Heart left ventricle (tissue), 16 donors: ENCODE data around the gene CPLX1. TPM values are rescaled to one million over a fixed set of nuclear protein-coding genes. Genes with fewer than 3 reads are reported as not detected.

ENCODE experiments used
- ATAC-seq, 4 donors: fragments of 200-7000 bp; cut with Tn5 transposase; one replicate each; pipeline ENCODE4 v1.9.1; 2020 to 2022; ENCODE audit warnings: moderate library complexity in 4 of 4, mild to moderate bottlenecking in 3 of 4, moderate number of reproducible peaks in 1 of 4
- DNase-seq, 5 donors: peaks; one replicate each; pipeline ENCODE4 v3.0.0-alpha.2; 2020
- H3K27ac ChIP-seq, 12 donors: fragments of 200-600 bp; sonication (generic) in 4 of 12; one replicate each; pipeline versions ENCODE4 v1.5.0 to v1.8.0; 2016 to 2022; ENCODE audit warnings: mild to moderate bottlenecking in 2 of 12
- H3K27me3 ChIP-seq, 9 donors: fragments of 200-600 bp; sonication (generic) in 2 of 9; one replicate each; pipeline versions ENCODE4 v1.5.1 to v1.8.0; 2016 to 2022; ENCODE audit warnings: mild to moderate bottlenecking in 3 of 9
- H3K36me3 ChIP-seq, 9 donors: fragments of 200-600 bp; sonication (generic) in 2 of 9; one replicate each; pipeline versions ENCODE4 v1.5.0 to v1.8.0; 2018 to 2022; ENCODE audit warnings: mild to moderate bottlenecking in 2 of 9
- H3K4me1 ChIP-seq, 12 donors: fragments of 200-600 bp; sonication (generic) in 4 of 12; one replicate each; pipeline versions ENCODE4 v1.5.0 to v1.8.0; 2016 to 2022; ENCODE audit warnings: mild to moderate bottlenecking in 3 of 12
- H3K4me3 ChIP-seq, 12 donors: fragments of 200-600 bp; sonication (generic) in 4 of 12; one replicate each; pipeline versions ENCODE4 v1.5.0 to v1.8.0; 2017 to 2022; ENCODE audit warnings: mild to moderate bottlenecking in 9 of 12, moderate library complexity in 4 of 12
- H3K9me3 ChIP-seq, 12 donors: fragments of 200-600 bp; sonication (generic) in 4 of 12; one replicate each; pipeline versions ENCODE4 v1.5.0 to v1.8.0; 2016 to 2022; ENCODE audit warnings: mild to moderate bottlenecking in 1 of 12
- POLR2A ChIP-seq, 2 donors: fragments of 450-650 bp; IDR thresholded peaks; one replicate each; pipeline ENCODE4 v1.6.1; 2017; ENCODE audit warnings: antibody characterized with exemption in 2 of 2, mild to moderate bottlenecking in 2 of 2, moderate library complexity in 2 of 2
- WGBS, 4 donors: extraction: QIAGEN DNeasy Blood & Tissue Kit in 2 of 4; methylation state at CpG; one replicate each; pipeline versions ENCODE4 v1.1.5 to v1.1.7; 2013 to 2018; 5-methylcytosine and 5-hydroxymethylcytosine counted together
- intact Hi-C, 10 donors: fragments of 100-400 bp; cut with DNase I; formaldehyde crosslinking; loops; one replicate each; pipeline versions ENCODE4 v1.11.1 to v1.14.2; 2022
- polyA plus RNA-seq, 2 donors: library from polyadenylated mRNA; stranded (reverse); fragments of 200-250 nt; gene quantifications; one replicate each; pipeline ENCODE4 v1.2.3, GENCODE V29; 2013
- total RNA-seq, 9 donors: library from RNA; depleted of rRNA in 2 of 9; stranded (reverse); fragments of >200 nt in 2 of 9; fragmentation: NEBNext Ultra II Directional in 3 of 9; extraction: Animal tissue kit (Norgen Biotek cat#: 25700) in 3 of 9; gene quantifications; one replicate each; pipeline versions ENCODE4 v1.1.0 to v1.2.4, GENCODE V29; 2016 to 2023
- TF ChIP-seq, protein P1 (sequence below), 12 donors: fragments of 200-600 bp; sonication (generic) in 4 of 12; IDR thresholded peaks; one replicate each; pipeline versions ENCODE4 v1.5.0 to v1.8.0; 2018 to 2022; ENCODE audit warnings: antibody characterized with exemption in 12 of 12, mild to moderate bottlenecking in 5 of 12
- donor health status: ischemic (EF 13 %, LVEDD 7.1; RV severe dilation, severe dysfunction).
- donor health status: healthy with polysubstance abuse.
- donor health status: DM: no; HTN: yes; CAD: no.
- donor health status: DM: no; HTN: no; CAD: no.
- donor health status: ischemic (EF 25% LVEDD 6.9; RV normal size, moderate dysfunction).
- donor health status: ischemic (EF 25% LVEDD 5.7; RV mildly dilated, moderate dysfunction).
- donor health status: healthy.
- donor health status: DM: yes; HTN: yes; CAD: no.
- donor health status: ischemic (EF 35%, LVEDD 5.7; RV mildly dilated, moderate dysfunction).
- donor health status: nonischemic (EF 11% LVEDD 7.7; RV severe dilation, severe dysfunction).
- donor health status: DM: yes; HTN: yes; CAD: no.
- donor health status: PGD.
- donor health status: ischemic (EF 29% LVEDD 5.4; RV normal size, mild dysfunction).
- donor health status: nonischemic (EF 23%, LVEDD 6.1; RV moderate dilation, normal function).

The CPLX1 gene
- total and polyA plus RNA-seq, 11 donors: 0.75 to 7.0 (median 3.3) TPM

GRCh38 chr4:794900-795725, 30.8 kb downstream of the CPLX1 start:
- Histone ChIP-seq H3K4me3 (peak overlapping the region in 11 of 12 donors; percentile 10 to 40 (median 29)), H3K4me1 (peaks cover 0 to 22% (median 12%) of the 10 kb centered on the region in 12 donors), H3K27ac (no peak overlapping the region), H3K36me3 (no peaks in the 10 kb centered on the region), H3K9me3 (no peaks in the 10 kb centered on the region), H3K27me3 (peaks cover 35 to 68% (median 54%) of the 10 kb centered on the region in 9 donors)
- intact Hi-C loops: no loop called here
- no peak for TF ChIP-seq POLR2A (IDR thresholded peaks at IDR 0.05)
- TF ChIP-seq, protein P1, sequence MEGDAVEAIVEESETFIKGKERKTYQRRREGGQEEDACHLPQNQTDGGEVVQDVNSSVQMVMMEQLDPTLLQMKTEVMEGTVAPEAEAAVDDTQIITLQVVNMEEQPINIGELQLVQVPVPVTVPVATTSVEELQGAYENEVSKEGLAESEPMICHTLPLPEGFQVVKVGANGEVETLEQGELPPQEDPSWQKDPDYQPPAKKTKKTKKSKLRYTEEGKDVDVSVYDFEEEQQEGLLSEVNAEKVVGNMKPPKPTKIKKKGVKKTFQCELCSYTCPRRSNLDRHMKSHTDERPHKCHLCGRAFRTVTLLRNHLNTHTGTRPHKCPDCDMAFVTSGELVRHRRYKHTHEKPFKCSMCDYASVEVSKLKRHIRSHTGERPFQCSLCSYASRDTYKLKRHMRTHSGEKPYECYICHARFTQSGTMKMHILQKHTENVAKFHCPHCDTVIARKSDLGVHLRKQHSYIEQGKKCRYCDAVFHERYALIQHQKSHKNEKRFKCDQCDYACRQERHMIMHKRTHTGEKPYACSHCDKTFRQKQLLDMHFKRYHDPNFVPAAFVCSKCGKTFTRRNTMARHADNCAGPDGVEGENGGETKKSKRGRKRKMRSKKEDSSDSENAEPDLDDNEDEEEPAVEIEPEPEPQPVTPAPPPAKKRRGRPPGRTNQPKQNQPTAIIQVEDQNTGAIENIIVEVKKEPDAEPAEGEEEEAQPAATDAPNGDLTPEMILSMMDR (IDR thresholded peaks at IDR 0.05): no peak
- ATAC-seq (no peak), DNase-seq (no peak)
- 0 to 3% (median 3%) methylated on average over 21 to 71 of the region's 71 CpGs; no CpG with 5 or more reads in 1 of the 4 donors for WGBS, 4 donors

GRCh38 chr4:793941-794621, 31.8 kb downstream of the CPLX1 start:
- intact Hi-C loops: no loop called here
- H3K27ac ChIP-seq: no peak overlapping the region
- H3K9me3 ChIP-seq: no peaks in the 10 kb centered on the region
- TF ChIP-seq, protein P1 (IDR thresholded peaks at IDR 0.05): no peak
- TF ChIP-seq POLR2A (IDR thresholded peaks at IDR 0.05): no peak
- no peaks in the 10 kb centered on the region for H3K36me3 ChIP-seq
- H3K4me1 ChIP-seq: peaks cover 0 to 23% (median 12%) of the 10 kb centered on the region in 12 donors
- WGBS, 4 donors: 26 to 48% (median 41%) methylated on average over 10 to 19 of the region's 19 CpGs
- peaks cover 35 to 71% (median 54%) of the 10 kb centered on the region in 9 donors for H3K27me3 ChIP-seq
- no peak for DNase-seq
- no peak for ATAC-seq
- H3K4me3 ChIP-seq: no peak overlapping the region

- Histone ChIP-seq H3K36me3 (no peaks in the 10 kb centered on the region), H3K9me3 (no peaks in the 10 kb centered on the region), H3K4me1 (peaks cover 0 to 27% (median 13%) of the 10 kb centered on the region in 12 donors), H3K4me3 (no peak overlapping the region), H3K27me3 (peaks cover 35 to 78% (median 54%) of the 10 kb centered on the region in 9 donors), H3K27ac (no peak overlapping the region)
- ATAC-seq (no peak), DNase-seq (no peak)
- no peak for TF ChIP-seq POLR2A (IDR thresholded peaks at IDR 0.05)
- 54 to 80% (median 67%) methylated on average over 15 to 19 of the region's 19 CpGs for WGBS, 4 donors
- intact Hi-C loops: no loop called here
Observed at GRCh38 chr4:793093-793861, 32.7 kb downstream of the CPLX1 start.

- TF ChIP-seq, protein P1 (IDR thresholded peaks at IDR 0.05): no peak
- TF ChIP-seq POLR2A (IDR thresholded peaks at IDR 0.05): no peak
- DNase-seq (no peak), ATAC-seq (no peak)
- Histone ChIP-seq H3K4me3 (peak overlapping the region in 2 of 12 donors; percentile 17 to 18), H3K36me3 (no peaks in the 10 kb centered on the region), H3K9me3 (no peaks in the 10 kb centered on the region), H3K4me1 (peaks cover 0 to 27% (median 13%) of the 10 kb centered on the region in 12 donors), H3K27me3 (peaks cover 35 to 78% (median 54%) of the 10 kb centered on the region in 9 donors), H3K27ac (no peak overlapping the region)
- intact Hi-C loops: no loop called here
- WGBS, 4 donors: 48 to 57% (median 56%) methylated on average over 16 to 17 of the region's 17 CpGs
Observed at GRCh38 chr4:792626-793092, 33.3 kb downstream of the CPLX1 start.
